OCI-LY7 (cell line): ENCODE measurements around the gene VTI1A.

ENCODE experiments used
- EZH2phosphoT487 ChIP-seq: fragments of 200-600 bp; sonication (generic); IDR thresholded peaks from 2 replicates; pipeline ENCODE4 v1.6.1; 2018; ENCODE audit warnings: low read depth, borderline replicate concordance, mild to moderate bottlenecking, mixed run types, antibody characterized with exemption, low read length, moderate library complexity, mixed read lengths
- TF ChIP-seq, protein P1 (sequence below): fragments of 200-600 bp; sonication (generic); conservative IDR thresholded peaks from 2 replicates; pipeline ENCODE4 v1.5.1; 2014; ENCODE audit warnings: mild to moderate bottlenecking, antibody characterized with exemption, low read length, moderate library complexity, mixed read lengths

DNA sequence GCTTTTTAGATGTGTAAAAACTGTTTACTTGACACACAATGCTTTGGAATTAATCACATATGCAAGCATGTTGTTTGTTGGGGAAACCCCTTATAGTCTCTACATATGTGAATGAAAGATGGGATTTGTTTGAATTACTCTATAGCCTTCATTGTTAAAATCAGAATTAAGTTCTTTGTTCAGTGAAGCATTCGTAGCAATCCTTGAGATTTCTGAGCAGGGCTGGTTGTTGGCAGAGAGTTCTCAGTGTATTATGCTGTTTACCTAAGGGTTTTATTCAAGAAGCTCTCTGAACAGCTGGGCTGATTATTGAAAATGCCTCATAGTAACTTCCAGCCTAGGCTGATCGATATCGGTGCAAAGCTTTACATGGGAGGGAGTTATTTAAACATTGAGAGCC is 190.9 kb downstream of the VTI1A start:
- TF ChIP-seq, protein P1, sequence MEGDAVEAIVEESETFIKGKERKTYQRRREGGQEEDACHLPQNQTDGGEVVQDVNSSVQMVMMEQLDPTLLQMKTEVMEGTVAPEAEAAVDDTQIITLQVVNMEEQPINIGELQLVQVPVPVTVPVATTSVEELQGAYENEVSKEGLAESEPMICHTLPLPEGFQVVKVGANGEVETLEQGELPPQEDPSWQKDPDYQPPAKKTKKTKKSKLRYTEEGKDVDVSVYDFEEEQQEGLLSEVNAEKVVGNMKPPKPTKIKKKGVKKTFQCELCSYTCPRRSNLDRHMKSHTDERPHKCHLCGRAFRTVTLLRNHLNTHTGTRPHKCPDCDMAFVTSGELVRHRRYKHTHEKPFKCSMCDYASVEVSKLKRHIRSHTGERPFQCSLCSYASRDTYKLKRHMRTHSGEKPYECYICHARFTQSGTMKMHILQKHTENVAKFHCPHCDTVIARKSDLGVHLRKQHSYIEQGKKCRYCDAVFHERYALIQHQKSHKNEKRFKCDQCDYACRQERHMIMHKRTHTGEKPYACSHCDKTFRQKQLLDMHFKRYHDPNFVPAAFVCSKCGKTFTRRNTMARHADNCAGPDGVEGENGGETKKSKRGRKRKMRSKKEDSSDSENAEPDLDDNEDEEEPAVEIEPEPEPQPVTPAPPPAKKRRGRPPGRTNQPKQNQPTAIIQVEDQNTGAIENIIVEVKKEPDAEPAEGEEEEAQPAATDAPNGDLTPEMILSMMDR = no peak
- TF ChIP-seq EZH2phosphoT487 = no peak
